ENCODE results near the gene RTN1.

- no peak for TF ChIP-seq POLR2A (IDR thresholded peaks at IDR 0.05)
- TF ChIP-seq CTCF (IDR thresholded peaks at IDR 0.05): peak in 1 of 6 experiments; percentile 7
Observed at GRCh38 chr14:59882957-59883356, 12.4 kb upstream of the RTN1 start.

Data from adrenal gland (tissue), 5 donors.